ENCODE results near the gene ZBTB24.
A peak's percentile ranks its signal among the peaks of the same experiment; 100 is the strongest.

Gene ZBTB24

GRCh38 chr6:109486068-109486467, 3.0 kb upstream of the ZBTB24 start:
- DNase-seq (ENCODE audit: low spot score in 2 of 2) (no peak), ATAC-seq (ENCODE audit: low read depth) (no peak)
- H3K36me3 Mint-ChIP-seq, result peaks cover 9% of the 10 kb centered on the region
- H3K27me3 Mint-ChIP-seq, result no peaks in the 10 kb centered on the region
- peak overlapping the region; percentile 4 for H3K27ac Mint-ChIP-seq
- no peak overlapping the region for H3K4me3 Mint-ChIP-seq
- no peaks in the 10 kb centered on the region for H3K9me3 Mint-ChIP-seq
- peaks cover 17% of the 10 kb centered on the region for H3K4me1 Mint-ChIP-seq

GRCh38 chr6:109485266-109485935, 2.4 kb upstream of the ZBTB24 start:
- H3K36me3 Mint-ChIP-seq, result peaks cover 11% of the 10 kb centered on the region
- ATAC-seq (ENCODE audit: low read depth) (no peak), DNase-seq (ENCODE audit: low spot score in 2 of 2) (no peak)
- peaks cover 20% of the 10 kb centered on the region for H3K4me1 Mint-ChIP-seq
- H3K27ac Mint-ChIP-seq, result peak overlapping the region; percentile 95
- no peaks in the 10 kb centered on the region for H3K9me3 Mint-ChIP-seq
- H3K4me3 Mint-ChIP-seq, result no peak overlapping the region
- no peaks in the 10 kb centered on the region for H3K27me3 Mint-ChIP-seq

- no peak for DNase-seq (ENCODE audit: low spot score in 2 of 2)
- Mint-ChIP-seq H3K36me3 (peaks cover 14% of the 10 kb centered on the region), H3K9me3 (no peaks in the 10 kb centered on the region), H3K4me3 (peak overlapping the region; percentile 81), H3K4me1 (peaks cover 28% of the 10 kb centered on the region), H3K27ac (peak overlapping the region; percentile 95), H3K27me3 (no peaks in the 10 kb centered on the region)
- ATAC-seq (ENCODE audit: low read depth), result no peak
Observed at GRCh38 chr6:109484122-109484521, 1.1 kb upstream of the ZBTB24 start.

- Mint-ChIP-seq H3K27ac (peak overlapping the region; percentile 95), H3K4me1 (peaks cover 33% of the 10 kb centered on the region), H3K36me3 (peaks cover 18% of the 10 kb centered on the region), H3K4me3 (peak overlapping the region; percentile 81), H3K27me3 (no peaks in the 10 kb centered on the region), H3K9me3 (no peaks in the 10 kb centered on the region)
- DNase-seq (ENCODE audit: low spot score in 2 of 2) (no peak), ATAC-seq (ENCODE audit: low read depth) (peak; percentile 47)
Observed at GRCh38 chr6:109483735-109484057, 677 bp upstream of the ZBTB24 start.

GRCh38 chr6:109480993-109481480, 2.0 kb downstream of the ZBTB24 start:
- H3K36me3 Mint-ChIP-seq, result peaks cover 24% of the 10 kb centered on the region

GRCh38 chr6:109478841-109479624, 4.0 kb downstream of the ZBTB24 start:
- H3K4me1 Mint-ChIP-seq, result peaks cover 49% of the 10 kb centered on the region
- no peaks in the 10 kb centered on the region for H3K9me3 Mint-ChIP-seq
- peak overlapping the region; percentile 93 for H3K27ac Mint-ChIP-seq
- peak overlapping the region; percentile 82 for H3K4me3 Mint-ChIP-seq
- DNase-seq (ENCODE audit: low spot score in 2 of 2) (no peak), ATAC-seq (ENCODE audit: low read depth) (no peak)
- H3K27me3 Mint-ChIP-seq, result no peaks in the 10 kb centered on the region
- H3K36me3 Mint-ChIP-seq, result peaks cover 33% of the 10 kb centered on the region

More at GRCh38 chr6:109480993-109481480, 2.0 kb downstream of the ZBTB24 start:
- ATAC-seq (ENCODE audit: low read depth) (no peak), DNase-seq (ENCODE audit: low spot score in 2 of 2) (no peak)
- H3K27me3 Mint-ChIP-seq, result no peaks in the 10 kb centered on the region
- peaks cover 46% of the 10 kb centered on the region for H3K4me1 Mint-ChIP-seq
- no peaks in the 10 kb centered on the region for H3K9me3 Mint-ChIP-seq
- peak overlapping the region; percentile 97 for H3K4me3 Mint-ChIP-seq
- peak overlapping the region; percentile 95 for H3K27ac Mint-ChIP-seq

- DNase-seq (ENCODE audit: low spot score in 2 of 2) (no peak), ATAC-seq (ENCODE audit: low read depth) (no peak)
- Mint-ChIP-seq H3K36me3 (peaks cover 38% of the 10 kb centered on the region), H3K4me1 (peaks cover 47% of the 10 kb centered on the region), H3K27ac (peak overlapping the region; percentile 93), H3K9me3 (no peaks in the 10 kb centered on the region), H3K27me3 (no peaks in the 10 kb centered on the region), H3K4me3 (peak overlapping the region; percentile 82)
Observed at GRCh38 chr6:109478222-109478805, 4.7 kb downstream of the ZBTB24 start.

- peaks cover 53% of the 10 kb centered on the region for H3K4me1 Mint-ChIP-seq
- DNase-seq (ENCODE audit: low spot score in 2 of 2) (no peak), ATAC-seq (ENCODE audit: low read depth) (no peak)
- no peaks in the 10 kb centered on the region for H3K9me3 Mint-ChIP-seq
- peak overlapping the region; percentile 82 for H3K4me3 Mint-ChIP-seq
- H3K27ac Mint-ChIP-seq, result peak overlapping the region; percentile 93
- H3K27me3 Mint-ChIP-seq, result no peaks in the 10 kb centered on the region
- peaks cover 42% of the 10 kb centered on the region for H3K36me3 Mint-ChIP-seq
Observed at GRCh38 chr6:109477725-109478124, 5.3 kb downstream of the ZBTB24 start.

GRCh38 chr6:109477184-109477583, 5.8 kb downstream of the ZBTB24 start:
- no peaks in the 10 kb centered on the region for H3K27me3 Mint-ChIP-seq

GRCh38 chr6:109475625-109476024, 7.4 kb downstream of the ZBTB24 start:
- H3K4me1 Mint-ChIP-seq, result peaks cover 57% of the 10 kb centered on the region
- H3K27ac Mint-ChIP-seq, result peak overlapping the region; percentile 84

More at GRCh38 chr6:109477184-109477583, 5.8 kb downstream of the ZBTB24 start:
- peak overlapping the region; percentile 82 for H3K4me3 Mint-ChIP-seq
- peaks cover 46% of the 10 kb centered on the region for H3K36me3 Mint-ChIP-seq
- H3K27ac Mint-ChIP-seq, result peak overlapping the region; percentile 93
- DNase-seq (ENCODE audit: low spot score in 2 of 2) (no peak), ATAC-seq (ENCODE audit: low read depth) (no peak)
- H3K9me3 Mint-ChIP-seq, result no peaks in the 10 kb centered on the region
- H3K4me1 Mint-ChIP-seq, result peaks cover 56% of the 10 kb centered on the region

GRCh38 chr6:109474995-109475394, 8.0 kb downstream of the ZBTB24 start:
- ATAC-seq (ENCODE audit: low read depth), result no peak
- H3K36me3 Mint-ChIP-seq, result peaks cover 44% of the 10 kb centered on the region

More at GRCh38 chr6:109475625-109476024, 7.4 kb downstream of the ZBTB24 start:
- Mint-ChIP-seq H3K4me3 (no peak overlapping the region), H3K9me3 (no peaks in the 10 kb centered on the region), H3K27me3 (no peaks in the 10 kb centered on the region), H3K36me3 (peaks cover 43% of the 10 kb centered on the region)
- DNase-seq (ENCODE audit: low spot score in 2 of 2), result no peak
- ATAC-seq (ENCODE audit: low read depth), result no peak

GRCh38 chr6:109473120-109473519, 9.9 kb downstream of the ZBTB24 start:
- H3K9me3 Mint-ChIP-seq, result no peaks in the 10 kb centered on the region
- DNase-seq (ENCODE audit: low spot score in 2 of 2), result no peak
- peak overlapping the region; percentile 46 for H3K27ac Mint-ChIP-seq
- peak overlapping the region; percentile 53 for H3K4me3 Mint-ChIP-seq
- peaks cover 46% of the 10 kb centered on the region for H3K4me1 Mint-ChIP-seq
- H3K27me3 Mint-ChIP-seq, result no peaks in the 10 kb centered on the region
- no peak for ATAC-seq (ENCODE audit: low read depth)
- H3K36me3 Mint-ChIP-seq, result peaks cover 46% of the 10 kb centered on the region

More at GRCh38 chr6:109474995-109475394, 8.0 kb downstream of the ZBTB24 start:
- Mint-ChIP-seq H3K4me1 (peaks cover 51% of the 10 kb centered on the region), H3K9me3 (no peaks in the 10 kb centered on the region), H3K27me3 (no peaks in the 10 kb centered on the region), H3K27ac (peak overlapping the region; percentile 84), H3K4me3 (no peak overlapping the region)
- no peak for DNase-seq (ENCODE audit: low spot score in 2 of 2)

- DNase-seq (ENCODE audit: low spot score in 2 of 2) (no peak), ATAC-seq (ENCODE audit: low read depth) (peak; percentile 93)
- Mint-ChIP-seq H3K9me3 (no peaks in the 10 kb centered on the region), H3K4me3 (peak overlapping the region; percentile 53), H3K27me3 (no peaks in the 10 kb centered on the region), H3K36me3 (peaks cover 49% of the 10 kb centered on the region), H3K4me1 (peaks cover 45% of the 10 kb centered on the region), H3K27ac (peak overlapping the region; percentile 46)
Observed at GRCh38 chr6:109472132-109472995, 10.7 kb downstream of the ZBTB24 start.

All from memory B cell (primary cell).